ENCODE results near the gene ACSF3. TPM values are rescaled to one million over a fixed set of nuclear protein-coding genes. Genes with fewer than 3 reads are reported as not detected.

ACSF3 gene
- total and polyA plus RNA-seq, 2 of the 4 experiments (the other 2 are of a cell fraction): 9.5 to 14.2 TPM

DNA sequence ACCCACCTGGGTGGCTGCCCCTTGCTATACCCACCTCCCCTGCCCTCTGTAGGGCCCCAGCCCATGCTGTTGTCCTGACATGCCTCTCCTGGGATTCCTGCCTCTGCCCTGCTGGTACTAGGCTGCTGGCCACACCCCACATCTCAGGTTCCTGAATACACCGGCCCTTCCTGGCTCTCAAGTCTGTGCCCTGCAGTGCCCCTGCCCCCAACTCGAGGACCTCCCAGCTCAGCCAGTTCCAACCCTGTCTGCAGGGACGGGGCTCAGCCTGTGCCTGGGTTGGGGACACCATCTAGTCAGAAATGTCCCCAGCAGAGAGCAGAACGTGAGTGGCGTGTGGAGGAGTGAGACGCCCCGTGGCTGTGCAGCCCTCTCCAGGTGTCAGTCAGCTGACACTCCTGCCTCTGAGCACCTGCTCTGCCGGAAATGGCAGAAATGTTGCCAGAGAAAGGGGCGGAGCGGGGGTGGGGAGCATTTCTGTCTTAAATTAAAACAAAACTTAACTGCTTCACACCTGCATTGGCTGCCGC, 28.7 kb downstream of the ACSF3 start:
- TF ChIP-seq RCOR1 (IDR thresholded peaks at IDR 0.05; ENCODE audit: insufficient replicate concordance, low read length) (no peak), ELK1 (IDR thresholded peaks at IDR 0.05; ENCODE audit: borderline replicate concordance, low read depth, low read length) (no peak), CEBPB (IDR thresholded peaks at IDR 0.05; ENCODE audit: low read depth, low read length) (no peak), FOS (IDR thresholded peaks at IDR 0.05; ENCODE audit: low read depth, low read length) (no peak), BHLHE40 (IDR thresholded peaks at IDR 0.05; ENCODE audit: low read depth, low read length) (no peak), MAFK (IDR thresholded peaks at IDR 0.05; ENCODE audit: low read depth, low read length) (no peak), CHD1 (IDR thresholded peaks at IDR 0.05; ENCODE audit: low read depth, low read length) (no peak), USF2 (IDR thresholded peaks at IDR 0.05; ENCODE audit: low read depth, low read length) (no peak), MXI1 (IDR thresholded peaks at IDR 0.05; ENCODE audit: borderline replicate concordance, low read depth, low read length) (no peak), RAD21 (IDR thresholded peaks at IDR 0.05; ENCODE audit: low read length) (no peak), SMC3 (IDR thresholded peaks at IDR 0.05; ENCODE audit: low read depth, low read length) (no peak), MAZ (IDR thresholded peaks at IDR 0.05; ENCODE audit: borderline replicate concordance, low read depth, low read length) (no peak), NFE2L2 (IDR thresholded peaks at IDR 0.05; ENCODE audit: low read depth, low read length) (no peak), RFX5 (IDR thresholded peaks at IDR 0.05; ENCODE audit: low read depth, low read length) (no peak), POLR2A (IDR thresholded peaks at IDR 0.05; ENCODE audit: low read depth, low read length) (no peak)
- TF ChIP-seq, protein P1, sequence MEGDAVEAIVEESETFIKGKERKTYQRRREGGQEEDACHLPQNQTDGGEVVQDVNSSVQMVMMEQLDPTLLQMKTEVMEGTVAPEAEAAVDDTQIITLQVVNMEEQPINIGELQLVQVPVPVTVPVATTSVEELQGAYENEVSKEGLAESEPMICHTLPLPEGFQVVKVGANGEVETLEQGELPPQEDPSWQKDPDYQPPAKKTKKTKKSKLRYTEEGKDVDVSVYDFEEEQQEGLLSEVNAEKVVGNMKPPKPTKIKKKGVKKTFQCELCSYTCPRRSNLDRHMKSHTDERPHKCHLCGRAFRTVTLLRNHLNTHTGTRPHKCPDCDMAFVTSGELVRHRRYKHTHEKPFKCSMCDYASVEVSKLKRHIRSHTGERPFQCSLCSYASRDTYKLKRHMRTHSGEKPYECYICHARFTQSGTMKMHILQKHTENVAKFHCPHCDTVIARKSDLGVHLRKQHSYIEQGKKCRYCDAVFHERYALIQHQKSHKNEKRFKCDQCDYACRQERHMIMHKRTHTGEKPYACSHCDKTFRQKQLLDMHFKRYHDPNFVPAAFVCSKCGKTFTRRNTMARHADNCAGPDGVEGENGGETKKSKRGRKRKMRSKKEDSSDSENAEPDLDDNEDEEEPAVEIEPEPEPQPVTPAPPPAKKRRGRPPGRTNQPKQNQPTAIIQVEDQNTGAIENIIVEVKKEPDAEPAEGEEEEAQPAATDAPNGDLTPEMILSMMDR (conservative IDR thresholded peaks at IDR 0.05; ENCODE audit: low read depth, low read length): no peak

More for the DNA sequence above, 28.7 kb downstream of the ACSF3 start:
- no peak overlapping the region for H3K56ac ChIP-seq (ENCODE audit: extremely low read depth, insufficient read depth, low read length)
- no peak overlapping the region for H3K4me3 ChIP-seq (ENCODE audit: insufficient read depth, low read depth, low read length)
- no peak overlapping the region for H3K27ac ChIP-seq (ENCODE audit: insufficient read depth, low read length)
- no peaks in the 10 kb centered on the region; the same call in 1 of the 2 replicates for H4K20me1 ChIP-seq (ENCODE audit: insufficient read depth, low read length)
- WGBS, 2 experiments (ENCODE audit: extremely low coverage in 2 of 2, insufficient read length in 1 of 2): 87% methylated on average over 4 of the region's 11 CpGs; no CpG with 5 or more reads in 1 of the 2 experiments
- POLR2A ChIA-PET (ENCODE audit: unreplicated experiment): no interaction called here
- H3K9ac ChIP-seq (ENCODE audit: low read depth, low read length): no peak overlapping the region
- no TSS peak for BruUV-seq (replicated peaks)
- no peak overlapping the region for H4K5ac ChIP-seq (ENCODE audit: low read depth, low read length)
- no peak overlapping the region for H2BK5ac ChIP-seq (ENCODE audit: low read depth, low read length, poor library complexity, severe bottlenecking)
- H3K4me2 ChIP-seq (ENCODE audit: low read depth, low read length): no peak overlapping the region
- ATAC-seq (ENCODE audit: low read depth): no peak
- peaks cover 8% of the 10 kb centered on the region for H3K9me1 ChIP-seq (ENCODE audit: insufficient read depth, low read length)
- no peak overlapping the region for H2AK5ac ChIP-seq (ENCODE audit: low read depth, low read length)
- no peak for DNase-seq
- H2BK15ac ChIP-seq (ENCODE audit: low read depth, low read length): no peak overlapping the region
- intact Hi-C loops (cut with micrococcal nuclease) (no loop called here), dilution Hi-C loops (cut with HindIII; ENCODE audit: low sequenced_read_pairs, unreplicated experiment) (no loop called here), in situ Hi-C loops (cut with MboI; ENCODE audit: low sequenced_read_pairs) (no loop called here)
- H3K79me1 ChIP-seq (ENCODE audit: low read depth in 1 of 2, low read length in 2 of 2): peaks cover 3 to 5% of the 10 kb centered on the region in 2 experiments; a peak in 2 of 4 replicates
- no peak overlapping the region for H3K18ac ChIP-seq (ENCODE audit: low read depth, low read length)
- H3K14ac ChIP-seq (replicated peaks; ENCODE audit: low read depth, low read length): no peak overlapping the region
- peaks cover 2% of the 10 kb centered on the region for H3K9me3 ChIP-seq (ENCODE audit: control insufficient read depth, insufficient read depth, low read length)
- no peak overlapping the region for H2AFZ ChIP-seq (replicated peaks; ENCODE audit: low read length, poor library complexity)
- H3K27me3 ChIP-seq (ENCODE audit: control insufficient read depth, insufficient read depth, low read length): no peaks in the 10 kb centered on the region
- H2BK120ac ChIP-seq (ENCODE audit: low read depth, low read length): no peak overlapping the region
- H2AK9ac ChIP-seq (replicated peaks; ENCODE audit: low read depth, low read length, poor library complexity): no peak overlapping the region
- CTCF ChIA-PET: no interaction called here
- H4K91ac ChIP-seq (ENCODE audit: insufficient read depth, low read depth, low read length): no peak overlapping the region
- H4K8ac ChIP-seq (ENCODE audit: low read depth in 2 of 2, low read length in 2 of 2): no peak overlapping the region
- H3K4ac ChIP-seq (ENCODE audit: low read depth, low read length): no peak overlapping the region
- H3K23ac ChIP-seq (ENCODE audit: low read depth, low read length): no peak overlapping the region
- no peaks in the 10 kb centered on the region for H3K4me1 ChIP-seq (ENCODE audit: control insufficient read depth, insufficient read depth, low read length)
- H3K36me3 ChIP-seq (ENCODE audit: control insufficient read depth, insufficient read depth, low read length): peaks cover 50% of the 10 kb centered on the region
- H2BK20ac ChIP-seq (ENCODE audit: low read depth, low read length): no peak overlapping the region
